ENCODE results near the gene GATAD2A.

The GATAD2A gene

GRCh38 chr19:19422156-19422555, 16.7 kb downstream of the GATAD2A start:
- DNase-seq: no peak

- DNase-seq: no peak
These were observed 17.8 kb downstream of the GATAD2A start for GRCh38 chr19:19423322-19423721.

- DNase-seq: no peak
These were observed 19.8 kb downstream of the GATAD2A start for GRCh38 chr19:19425170-19425875.

- DNase-seq: no peak
These were observed 20.7 kb downstream of the GATAD2A start for GRCh38 chr19:19426216-19426615.

- no peak for DNase-seq
These were observed 21.3 kb downstream of the GATAD2A start for GRCh38 chr19:19426799-19427198.

- DNase-seq: no peak
These were observed 21.8 kb downstream of the GATAD2A start for GRCh38 chr19:19427302-19427701.

GRCh38 chr19:19427944-19428343, 22.5 kb downstream of the GATAD2A start:
- no peak for DNase-seq

- no peak for DNase-seq
These were observed 23.3 kb downstream of the GATAD2A start for GRCh38 chr19:19428746-19429145.

- DNase-seq: no peak
These were observed 23.9 kb downstream of the GATAD2A start for GRCh38 chr19:19429361-19429760.

- DNase-seq: no peak
These were observed 27.3 kb downstream of the GATAD2A start for GRCh38 chr19:19432732-19433131.

GRCh38 chr19:19433666-19434213, 28.3 kb downstream of the GATAD2A start:
- DNase-seq: no peak

GRCh38 chr19:19434483-19435045, 29.1 kb downstream of the GATAD2A start:
- DNase-seq: no peak

- DNase-seq: no peak
These were observed 30.7 kb downstream of the GATAD2A start for GRCh38 chr19:19436137-19436691.

- DNase-seq: no peak
These were observed 33.1 kb downstream of the GATAD2A start for GRCh38 chr19:19438366-19439175.

GRCh38 chr19:19439176-19439482, 33.7 kb downstream of the GATAD2A start:
- no peak for DNase-seq

- no peak for DNase-seq
These were observed 37.8 kb downstream of the GATAD2A start for GRCh38 chr19:19443283-19443682.

- no peak for DNase-seq
These were observed 38.6 kb downstream of the GATAD2A start for GRCh38 chr19:19443902-19444680.

- DNase-seq: no peak
These were observed 39.2 kb downstream of the GATAD2A start for GRCh38 chr19:19444681-19445155.

GRCh38 chr19:19445288-19445687, 39.8 kb downstream of the GATAD2A start:
- no peak for DNase-seq

- DNase-seq: no peak
These were observed 40.5 kb downstream of the GATAD2A start for GRCh38 chr19:19445911-19446361.

GRCh38 chr19:19446655-19447437, 41.4 kb downstream of the GATAD2A start:
- DNase-seq: no peak
